Stimulated activated CD8-positive, alpha-beta memory T cell treated with anti-CD3 and anti-CD28 coated beads, Interleukin-4, amount 100 ng/mL, for 24 hours (primary cell): ENCODE data around the gene POU3F2.

ENCODE experiments used
- DNase-seq: peaks from one replicate; pipeline ENCODE4 v3.0.0-alpha.2; 2020; ENCODE audit warnings: low read depth

The POU3F2 gene

GRCh38 chr6:98844244-98845210, 10.2 kb downstream of the POU3F2 start:
- no peak for DNase-seq

GRCh38 chr6:98845211-98846020, 11.0 kb downstream of the POU3F2 start:
- DNase-seq, result peak; percentile 50

GRCh38 chr6:98846021-98846380, 11.6 kb downstream of the POU3F2 start:
- no peak for DNase-seq

- no peak for DNase-seq
Observed at GRCh38 chr6:98847416-98847778, 13.0 kb downstream of the POU3F2 start.

- no peak for DNase-seq
Observed at GRCh38 chr6:98847779-98848538, 13.6 kb downstream of the POU3F2 start.

- no peak for DNase-seq
Observed at GRCh38 chr6:98848539-98849242, 14.3 kb downstream of the POU3F2 start.

GRCh38 chr6:98864497-98864896, 30.1 kb downstream of the POU3F2 start:
- DNase-seq, result no peak

- DNase-seq, result no peak
Observed at GRCh38 chr6:98871057-98871456, 36.7 kb downstream of the POU3F2 start.

- no peak for DNase-seq
Observed at GRCh38 chr6:98871821-98872220, 37.4 kb downstream of the POU3F2 start.

GRCh38 chr6:98875375-98875774, 41.0 kb downstream of the POU3F2 start:
- no peak for DNase-seq

GRCh38 chr6:98877250-98877649, 42.9 kb downstream of the POU3F2 start:
- no peak for DNase-seq

GRCh38 chr6:98880486-98880885, 46.1 kb downstream of the POU3F2 start:
- DNase-seq, result no peak

- no peak for DNase-seq
Observed at GRCh38 chr6:98885330-98885729, 51.0 kb downstream of the POU3F2 start.

- no peak for DNase-seq
Observed at GRCh38 chr6:98887650-98888049, 53.3 kb downstream of the POU3F2 start.
